ENCODE data around the gene HS3ST6. TPM values are rescaled to one million over a fixed set of nuclear protein-coding genes. Genes with fewer than 3 reads are reported as not detected.

The HS3ST6 gene
- total and polyA plus RNA-seq, 2 of the 13 experiments (the other 11 are each of a cell fraction or from before 2014, with no cell fraction given) = not detected

DNA sequence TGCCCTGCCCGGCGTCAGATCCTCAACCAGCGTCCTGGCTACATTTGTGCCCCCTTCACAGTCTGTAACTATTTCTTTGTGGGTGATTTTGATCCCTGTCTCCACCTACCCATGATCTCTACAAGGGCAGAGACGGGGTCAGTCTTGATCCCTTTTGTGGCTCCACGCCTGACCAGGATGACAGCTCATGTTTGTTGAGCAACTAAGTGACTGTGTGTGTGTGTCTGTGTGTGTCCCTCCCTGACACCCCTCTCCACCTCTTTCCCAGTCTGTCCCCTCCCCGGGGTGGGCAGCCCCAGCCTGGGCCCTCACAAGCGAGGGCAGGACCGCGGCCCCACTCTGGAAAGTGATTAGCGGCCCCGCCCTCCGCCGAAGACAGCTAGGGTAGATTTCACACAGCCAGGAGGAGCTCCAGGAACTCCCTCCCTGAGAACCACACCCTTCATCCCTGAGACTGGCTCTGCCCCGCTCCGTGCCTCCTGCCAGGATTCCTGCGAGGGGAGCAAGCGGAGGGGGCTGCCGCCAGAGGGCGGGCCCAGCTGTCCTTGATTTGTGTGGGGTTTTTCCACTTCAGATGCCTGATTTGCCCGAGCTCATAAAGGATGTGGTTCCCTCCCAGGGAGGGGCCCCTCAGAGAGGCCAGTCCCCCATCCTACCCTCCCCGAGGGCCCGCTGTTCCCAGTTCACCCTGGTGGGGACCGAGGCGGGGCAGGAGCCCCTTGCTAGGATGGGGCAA, 5.3 kb upstream of the HS3ST6 start (continued):
- TF ChIP-seq, protein P1, sequence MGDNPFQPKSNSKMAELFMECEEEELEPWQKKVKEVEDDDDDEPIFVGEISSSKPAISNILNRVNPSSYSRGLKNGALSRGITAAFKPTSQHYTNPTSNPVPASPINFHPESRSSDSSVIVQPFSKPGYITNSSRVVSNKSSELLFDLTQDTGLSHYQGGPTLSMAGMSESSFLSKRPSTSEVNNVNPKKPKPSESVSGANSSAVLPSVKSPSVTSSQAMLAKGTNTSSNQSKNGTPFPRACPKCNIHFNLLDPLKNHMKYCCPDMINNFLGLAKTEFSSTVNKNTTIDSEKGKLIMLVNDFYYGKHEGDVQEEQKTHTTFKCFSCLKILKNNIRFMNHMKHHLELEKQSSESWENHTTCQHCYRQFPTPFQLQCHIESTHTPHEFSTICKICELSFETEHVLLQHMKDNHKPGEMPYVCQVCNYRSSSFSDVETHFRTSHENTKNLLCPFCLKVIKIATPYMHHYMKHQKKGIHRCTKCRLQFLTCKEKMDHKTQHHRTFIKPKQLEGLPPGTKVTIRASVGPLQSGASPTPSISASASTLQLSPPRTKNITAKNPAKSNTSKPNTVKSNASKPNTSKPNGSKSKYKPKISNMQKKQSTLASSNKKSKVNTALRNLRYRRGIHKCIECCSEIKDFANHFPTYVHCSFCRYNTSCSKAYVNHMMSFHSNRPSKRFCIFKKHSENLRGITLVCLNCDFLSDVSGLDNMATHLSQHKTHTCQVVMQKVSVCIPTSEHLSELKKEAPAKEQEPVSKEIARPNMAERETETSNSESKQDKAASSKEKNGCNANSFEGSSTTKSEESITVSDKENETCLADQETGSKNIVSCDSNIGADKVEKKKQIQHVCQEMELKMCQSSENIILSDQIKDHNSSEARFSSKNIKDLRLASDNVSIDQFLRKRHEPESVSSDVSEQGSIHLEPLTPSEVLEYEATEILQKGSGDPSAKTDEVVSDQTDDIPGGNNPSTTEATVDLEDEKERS (CRISPR knock-in tag; IDR thresholded peaks at IDR 0.05) = no peak
- TF ChIP-seq PHB2 (IDR thresholded peaks at IDR 0.05; ENCODE audit: partially characterized antibody) = no peak
- TF ChIP-seq, protein P2, sequence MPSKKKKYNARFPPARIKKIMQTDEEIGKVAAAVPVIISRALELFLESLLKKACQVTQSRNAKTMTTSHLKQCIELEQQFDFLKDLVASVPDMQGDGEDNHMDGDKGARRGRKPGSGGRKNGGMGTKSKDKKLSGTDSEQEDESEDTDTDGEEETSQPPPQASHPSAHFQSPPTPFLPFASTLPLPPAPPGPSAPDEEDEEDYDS (CRISPR knock-in tag; IDR thresholded peaks at IDR 0.05) = no peak
- no peak for TF ChIP-seq ZNF510 (CRISPR knock-in tag; IDR thresholded peaks at IDR 0.05; ENCODE audit: low read depth)
- TF ChIP-seq GABPA (IDR thresholded peaks at IDR 0.05; ENCODE audit: low read depth, low read length) = no peak
- TF ChIP-seq GABPA (CRISPR knock-in tag; IDR thresholded peaks at IDR 0.05; ENCODE audit: low read depth) = no peak
- peak; percentile 14 for TF ChIP-seq RBM39 (IDR thresholded peaks at IDR 0.05; ENCODE audit: low read depth, low read length, poor library complexity, severe bottlenecking)
- TF ChIP-seq ZNF232 (CRISPR knock-in tag; IDR thresholded peaks at IDR 0.05; ENCODE audit: borderline replicate concordance) = no peak
- 0 out of 2 replicates have a peak, but pooled peaks have one; percentile 27 for TF ChIP-seq KDM2A (CRISPR knock-in tag; IDR thresholded peaks at IDR 0.05; ENCODE audit: borderline replicate concordance, low read depth)
- peak in 1 of 2 experiments; percentile 49; a peak in 1 of 4 replicates for TF ChIP-seq EP300 (IDR thresholded peaks at IDR 0.05; ENCODE audit: low read depth in 2 of 2, low read length in 2 of 2)
- TF ChIP-seq EP300 (CRISPR knock-in tag; IDR thresholded peaks at IDR 0.05; ENCODE audit: borderline replicate concordance) = no peak
- TF ChIP-seq, protein P3, sequence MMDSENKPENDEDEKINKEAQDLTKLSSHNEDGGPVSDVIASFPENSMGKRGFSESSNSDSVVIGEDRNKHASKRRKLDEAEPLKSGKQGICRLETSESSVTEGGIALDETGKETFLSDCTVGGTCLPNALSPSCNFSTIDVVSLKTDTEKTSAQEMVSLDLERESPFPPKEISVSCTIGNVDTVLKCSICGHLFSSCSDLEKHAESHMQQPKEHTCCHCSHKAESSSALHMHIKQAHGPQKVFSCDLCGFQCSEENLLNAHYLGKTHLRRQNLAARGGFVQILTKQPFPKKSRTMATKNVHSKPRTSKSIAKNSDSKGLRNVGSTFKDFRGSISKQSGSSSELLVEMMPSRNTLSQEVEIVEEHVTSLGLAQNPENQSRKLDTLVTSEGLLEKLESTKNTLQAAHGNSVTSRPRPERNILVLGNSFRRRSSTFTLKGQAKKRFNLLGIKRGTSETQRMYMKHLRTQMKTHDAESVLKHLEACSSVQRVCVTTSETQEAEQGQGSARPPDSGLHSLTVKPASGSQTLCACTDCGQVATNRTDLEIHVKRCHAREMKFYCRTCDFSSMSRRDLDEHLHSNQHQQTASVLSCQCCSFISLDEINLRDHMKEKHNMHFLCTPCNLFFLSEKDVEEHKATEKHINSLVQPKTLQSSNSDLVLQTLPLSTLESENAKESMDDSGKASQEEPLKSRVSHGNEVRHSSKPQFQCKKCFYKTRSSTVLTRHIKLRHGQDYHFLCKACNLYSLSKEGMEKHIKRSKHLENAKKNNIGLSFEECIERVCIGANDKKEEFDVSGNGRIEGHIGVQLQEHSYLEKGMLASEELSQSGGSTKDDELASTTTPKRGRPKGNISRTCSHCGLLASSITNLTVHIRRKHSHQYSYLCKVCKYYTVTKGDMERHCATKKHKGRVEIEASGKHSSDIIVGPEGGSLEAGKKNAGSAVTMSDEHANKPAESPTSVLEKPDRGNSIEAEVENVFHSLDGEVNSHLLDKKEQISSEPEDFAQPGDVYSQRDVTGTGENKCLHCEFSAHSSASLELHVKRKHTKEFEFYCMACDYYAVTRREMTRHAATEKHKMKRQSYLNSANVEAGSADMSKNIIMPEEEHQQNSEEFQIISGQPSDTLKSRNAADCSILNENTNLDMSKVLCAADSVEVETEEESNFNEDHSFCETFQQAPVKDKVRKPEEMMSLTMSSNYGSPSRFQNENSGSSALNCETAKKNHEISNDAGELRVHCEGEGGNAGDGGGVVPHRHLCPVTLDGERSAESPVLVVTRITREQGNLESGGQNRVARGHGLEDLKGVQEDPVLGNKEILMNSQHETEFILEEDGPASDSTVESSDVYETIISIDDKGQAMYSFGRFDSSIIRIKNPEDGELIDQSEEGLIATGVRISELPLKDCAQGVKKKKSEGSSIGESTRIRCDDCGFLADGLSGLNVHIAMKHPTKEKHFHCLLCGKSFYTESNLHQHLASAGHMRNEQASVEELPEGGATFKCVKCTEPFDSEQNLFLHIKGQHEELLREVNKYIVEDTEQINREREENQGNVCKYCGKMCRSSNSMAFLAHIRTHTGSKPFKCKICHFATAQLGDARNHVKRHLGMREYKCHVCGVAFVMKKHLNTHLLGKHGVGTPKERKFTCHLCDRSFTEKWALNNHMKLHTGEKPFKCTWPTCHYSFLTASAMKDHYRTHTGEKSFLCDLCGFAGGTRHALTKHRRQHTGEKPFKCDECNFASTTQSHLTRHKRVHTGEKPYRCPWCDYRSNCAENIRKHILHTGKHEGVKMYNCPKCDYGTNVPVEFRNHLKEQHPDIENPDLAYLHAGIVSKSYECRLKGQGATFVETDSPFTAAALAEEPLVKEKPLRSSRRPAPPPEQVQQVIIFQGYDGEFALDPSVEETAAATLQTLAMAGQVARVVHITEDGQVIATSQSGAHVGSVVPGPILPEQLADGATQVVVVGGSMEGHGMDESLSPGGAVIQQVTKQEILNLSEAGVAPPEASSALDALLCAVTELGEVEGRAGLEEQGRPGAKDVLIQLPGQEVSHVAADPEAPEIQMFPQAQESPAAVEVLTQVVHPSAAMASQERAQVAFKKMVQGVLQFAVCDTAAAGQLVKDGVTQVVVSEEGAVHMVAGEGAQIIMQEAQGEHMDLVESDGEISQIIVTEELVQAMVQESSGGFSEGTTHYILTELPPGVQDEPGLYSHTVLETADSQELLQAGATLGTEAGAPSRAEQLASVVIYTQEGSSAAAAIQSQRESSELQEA (CRISPR knock-in tag; IDR thresholded peaks at IDR 0.05; ENCODE audit: not compliant biosample characterization) = peak; percentile 18
- TF ChIP-seq, protein P4, sequence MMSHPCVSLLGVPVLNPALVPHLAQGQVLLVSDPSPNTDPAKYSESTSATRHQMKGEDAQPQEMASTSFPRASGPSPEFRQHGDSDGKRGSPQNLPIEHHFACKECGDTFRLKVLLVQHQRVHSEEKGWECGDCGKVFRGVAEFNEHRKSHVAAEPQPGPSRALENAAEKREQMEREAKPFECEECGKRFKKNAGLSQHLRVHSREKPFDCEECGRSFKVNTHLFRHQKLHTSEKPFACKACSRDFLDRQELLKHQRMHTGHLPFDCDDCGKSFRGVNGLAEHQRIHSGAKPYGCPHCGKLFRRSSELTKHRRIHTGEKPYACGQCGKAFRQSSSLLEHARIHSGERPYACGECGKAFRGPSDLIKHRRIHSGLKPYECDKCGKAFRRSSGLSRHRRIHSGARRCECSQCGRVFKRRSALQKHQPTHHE (CRISPR knock-in tag; IDR thresholded peaks at IDR 0.05; ENCODE audit: borderline replicate concordance) = no peak
